Liver (tissue), 9 donors: Measurements from ENCODE around the gene NDUFA8. TPM values are rescaled to one million over a fixed set of nuclear protein-coding genes. Genes with fewer than 3 reads are reported as not detected.

Experiments used
- DNase-seq: peaks from one replicate; pipeline ENCODE4 v3.0.0-alpha.2; 2017; ENCODE audit warnings: low spot score
- H3K27ac ChIP-seq, 2 donors: one replicate each; pipeline ENCODE4 v1.7.0; 2013; ENCODE audit warnings: inconsistent platforms in 2 of 2, low read length in 2 of 2, control low read depth in 1 of 2, low read depth in 1 of 2, mild to moderate bottlenecking in 1 of 2
- H3K27me3 ChIP-seq, 4 donors: one replicate each; pipeline versions ENCODE4 v1.6.1 to v1.7.0; 2013; ENCODE audit warnings: low read length in 3 of 4, inconsistent platforms in 1 of 4, mild to moderate bottlenecking in 1 of 4, moderate library complexity in 1 of 4; ENCODE audit not compliant: control insufficient read depth in 4 of 4, insufficient read depth in 4 of 4
- H3K36me3 ChIP-seq, 4 donors: one replicate each; pipeline versions ENCODE4 v1.6.1 to v1.7.0; 2013; ENCODE audit warnings: low read length in 3 of 4, mild to moderate bottlenecking in 3 of 4, low read depth in 1 of 4, moderate library complexity in 1 of 4; ENCODE audit not compliant: control insufficient read depth in 4 of 4, insufficient read depth in 3 of 4
- H3K4me1 ChIP-seq, 4 donors: one replicate each; pipeline versions ENCODE4 v1.6.1 to v1.7.0; 2013; ENCODE audit warnings: low read length in 3 of 4, mild to moderate bottlenecking in 3 of 4, moderate library complexity in 1 of 4; ENCODE audit not compliant: control insufficient read depth in 4 of 4, insufficient read depth in 4 of 4
- H3K4me3 ChIP-seq, 3 donors: one replicate each; pipeline versions ENCODE4 v1.6.1 to v1.7.0; 2013; ENCODE audit warnings: low read length in 3 of 3, control low read depth in 1 of 3, low read depth in 1 of 3, mild to moderate bottlenecking in 1 of 3
- H3K9ac ChIP-seq, 2 donors: one replicate each; pipeline ENCODE4 v1.7.0; 2013; ENCODE audit warnings: low read length in 2 of 2, mild to moderate bottlenecking in 2 of 2, moderate library complexity in 2 of 2, control low read depth in 1 of 2, low read depth in 1 of 2
- H3K9me3 ChIP-seq, 4 donors: one replicate each; pipeline versions ENCODE4 v1.6.1 to v1.7.0; 2013; ENCODE audit warnings: low read length in 3 of 4; ENCODE audit not compliant: control insufficient read depth in 4 of 4
- EGR1 ChIP-seq, 2 donors: IDR thresholded peaks; 2 replicates each; pipeline ENCODE4 v1.6.1; 2016 to 2018; ENCODE audit warnings: antibody characterized with exemption in 2 of 2, low read depth in 2 of 2
- FOXA1 ChIP-seq: IDR thresholded peaks from 2 replicates; pipeline ENCODE4 v1.6.1; 2016; ENCODE audit warnings: antibody characterized with exemption
- FOXA2 ChIP-seq: IDR thresholded peaks from 2 replicates; pipeline ENCODE4 v1.6.1; 2016; ENCODE audit warnings: antibody characterized with exemption
- GABPA ChIP-seq, 2 donors: IDR thresholded peaks in 1 of 2; conservative IDR thresholded peaks in 1 of 2; 2 replicates each; pipeline ENCODE4 v1.6.1; 2016; ENCODE audit warnings: antibody characterized with exemption in 2 of 2, mild to moderate bottlenecking in 1 of 2, moderate library complexity in 1 of 2
- HNF4A ChIP-seq, 2 donors: conservative IDR thresholded peaks; 2 replicates each; pipeline ENCODE4 v1.6.1; 2016; ENCODE audit warnings: antibody characterized with exemption in 2 of 2, mild to moderate bottlenecking in 2 of 2
- HNF4G ChIP-seq: IDR thresholded peaks from 2 replicates; pipeline ENCODE4 v1.6.1; 2016; ENCODE audit warnings: antibody characterized with exemption
- JUND ChIP-seq, 2 donors: IDR thresholded peaks; 2 replicates each; pipeline ENCODE4 v1.6.1; 2016; ENCODE audit warnings: antibody characterized with exemption in 2 of 2
- NR2F2 ChIP-seq: IDR thresholded peaks from 2 replicates; pipeline ENCODE4 v1.6.1; 2016; ENCODE audit warnings: antibody characterized with exemption
- RAD21 ChIP-seq, 2 donors: IDR thresholded peaks; 2 replicates each; pipeline ENCODE4 v1.6.1; 2016; ENCODE audit warnings: antibody characterized with exemption in 2 of 2, mild to moderate bottlenecking in 2 of 2
- RXRA ChIP-seq, 2 donors: IDR thresholded peaks; 2 replicates each; pipeline ENCODE4 v1.6.1; 2017 to 2018; ENCODE audit warnings: antibody characterized with exemption in 2 of 2, mild to moderate bottlenecking in 1 of 2
- SP1 ChIP-seq: IDR thresholded peaks from 2 replicates; pipeline ENCODE4 v1.6.1; 2018; ENCODE audit warnings: antibody characterized with exemption, mild to moderate bottlenecking
- TAF1 ChIP-seq: conservative IDR thresholded peaks from 2 replicates; pipeline ENCODE4 v1.6.1; 2016; ENCODE audit warnings: antibody characterized with exemption, mild to moderate bottlenecking
- YY1 ChIP-seq: IDR thresholded peaks from 2 replicates; pipeline ENCODE4 v1.6.1; 2016; ENCODE audit warnings: antibody characterized with exemption, mild to moderate bottlenecking
- WGBS: extraction: QIAGEN DNeasy Blood & Tissue Kit; methylation state at CpG from one replicate; pipeline ENCODE4 v1.1.7; 2013; 5-methylcytosine and 5-hydroxymethylcytosine counted together
- polyA plus RNA-seq, 2 donors: library from polyadenylated mRNA; stranded (reverse) in 1 of 2; unstranded in 1 of 2; fragments of 200-250 nt in 1 of 2; fragments of >200 nt in 1 of 2; fragmentation: Nextera tagmentation in 1 of 2; extraction: Ambion mirVana in 1 of 2; gene quantifications; one replicate each; pipeline versions ENCODE4 v1.2.1 to v1.2.3, GENCODE V29; 2013 to 2015
- total RNA-seq, 2 donors: library from RNA; depleted of rRNA; stranded (reverse); fragments of >200 nt; gene quantifications; one replicate each; pipeline ENCODE4 v1.2.3, GENCODE V29; 2014
- TF ChIP-seq, protein P1 (sequence below): IDR thresholded peaks from 2 replicates; pipeline ENCODE4 v1.6.1; 2016; ENCODE audit warnings: antibody characterized with exemption
- TF ChIP-seq, protein P2 (sequence below): IDR thresholded peaks from 2 replicates; pipeline ENCODE4 v1.6.1; 2016; ENCODE audit warnings: antibody characterized with exemption
- TF ChIP-seq, protein P3 (sequence below): IDR thresholded peaks from 2 replicates; pipeline ENCODE4 v1.6.1; 2016; ENCODE audit warnings: antibody characterized with exemption, mild to moderate bottlenecking
- TF ChIP-seq, protein P4 (sequence below): IDR thresholded peaks from 2 replicates; pipeline ENCODE4 v1.6.1; 2016; ENCODE audit warnings: antibody characterized with exemption
- TF ChIP-seq, protein P5 (sequence below): fragments of 150-350 bp; IDR thresholded peaks from 2 replicates; pipeline ENCODE4 v1.5.1; 2017; ENCODE audit warnings: improper control_type of control experiment, low read depth, low read length; ENCODE audit not compliant: missing input control
- donor health status: healthy.
- donor health status: healthy.
- donor health status: healthy.
- donor health status: healthy.
- donor health status: healthy.

The NDUFA8 gene
- total and polyA plus RNA-seq, 4 donors: 24.9 to 51.9 (median 38.8) TPM

DNA sequence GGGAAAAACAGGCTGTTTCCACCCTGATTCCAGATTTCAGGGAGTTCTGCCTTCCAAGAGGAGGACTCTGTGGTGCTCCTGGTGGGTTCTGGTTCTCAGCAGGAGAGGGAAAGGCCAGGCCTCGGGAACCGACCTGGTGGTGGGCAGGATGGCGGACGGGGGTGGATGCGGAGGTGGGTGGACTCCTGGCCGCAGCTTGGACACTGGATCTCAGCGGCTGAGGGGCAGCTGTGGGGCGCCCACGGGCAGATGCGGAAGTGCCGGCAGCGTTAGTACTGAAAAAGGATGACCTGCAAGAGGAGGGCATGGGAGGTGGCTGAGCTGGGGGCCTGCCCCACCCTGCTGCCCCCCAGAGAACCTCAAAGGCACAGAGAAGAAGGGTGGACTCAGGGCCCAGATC lies 44.9 kb upstream of the NDUFA8 start:
- Histone ChIP-seq H3K9me3 (no peaks in the 10 kb centered on the region), H3K27me3 (peaks cover 0 to 5% (median 0%) of the 10 kb centered on the region in 4 donors), H3K4me1 (no peaks in the 10 kb centered on the region), H3K4me3 (no peak overlapping the region), H3K27ac (no peak overlapping the region), H3K36me3 (no peaks in the 10 kb centered on the region), H3K9ac (no peak overlapping the region)
- DNase-seq: no peak
- WGBS: 94% methylated on average over 12 of the region's 12 CpGs
- TF ChIP-seq, protein P1, sequence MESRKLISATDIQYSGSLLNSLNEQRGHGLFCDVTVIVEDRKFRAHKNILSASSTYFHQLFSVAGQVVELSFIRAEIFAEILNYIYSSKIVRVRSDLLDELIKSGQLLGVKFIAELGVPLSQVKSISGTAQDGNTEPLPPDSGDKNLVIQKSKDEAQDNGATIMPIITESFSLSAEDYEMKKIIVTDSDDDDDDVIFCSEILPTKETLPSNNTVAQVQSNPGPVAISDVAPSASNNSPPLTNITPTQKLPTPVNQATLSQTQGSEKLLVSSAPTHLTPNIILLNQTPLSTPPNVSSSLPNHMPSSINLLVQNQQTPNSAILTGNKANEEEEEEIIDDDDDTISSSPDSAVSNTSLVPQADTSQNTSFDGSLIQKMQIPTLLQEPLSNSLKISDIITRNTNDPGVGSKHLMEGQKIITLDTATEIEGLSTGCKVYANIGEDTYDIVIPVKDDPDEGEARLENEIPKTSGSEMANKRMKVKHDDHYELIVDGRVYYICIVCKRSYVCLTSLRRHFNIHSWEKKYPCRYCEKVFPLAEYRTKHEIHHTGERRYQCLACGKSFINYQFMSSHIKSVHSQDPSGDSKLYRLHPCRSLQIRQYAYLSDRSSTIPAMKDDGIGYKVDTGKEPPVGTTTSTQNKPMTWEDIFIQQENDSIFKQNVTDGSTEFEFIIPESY: no peak
- TF ChIP-seq, protein P2, sequence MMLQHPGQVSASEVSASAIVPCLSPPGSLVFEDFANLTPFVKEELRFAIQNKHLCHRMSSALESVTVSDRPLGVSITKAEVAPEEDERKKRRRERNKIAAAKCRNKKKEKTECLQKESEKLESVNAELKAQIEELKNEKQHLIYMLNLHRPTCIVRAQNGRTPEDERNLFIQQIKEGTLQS: no peak
- TF ChIP-seq FOXA2 (no peak), EGR1 (IDR thresholded peaks at IDR 0.05; ENCODE audit: low read depth in 2 of 2) (no peak), SP1 (no peak), YY1 (no peak), NR2F2 (no peak), TAF1 (no peak), FOXA1 (no peak), GABPA (IDR thresholded peaks at IDR 0.05 in 1 of 2, conservative IDR thresholded peaks at IDR 0.05 in 1 of 2) (no peak), HNF4G (no peak), RAD21 (IDR thresholded peaks at IDR 0.05) (no peak), RXRA (IDR thresholded peaks at IDR 0.05) (no peak), JUND (IDR thresholded peaks at IDR 0.05) (no peak), HNF4A (conservative IDR thresholded peaks at IDR 0.05) (no peak)
- TF ChIP-seq, protein P3, sequence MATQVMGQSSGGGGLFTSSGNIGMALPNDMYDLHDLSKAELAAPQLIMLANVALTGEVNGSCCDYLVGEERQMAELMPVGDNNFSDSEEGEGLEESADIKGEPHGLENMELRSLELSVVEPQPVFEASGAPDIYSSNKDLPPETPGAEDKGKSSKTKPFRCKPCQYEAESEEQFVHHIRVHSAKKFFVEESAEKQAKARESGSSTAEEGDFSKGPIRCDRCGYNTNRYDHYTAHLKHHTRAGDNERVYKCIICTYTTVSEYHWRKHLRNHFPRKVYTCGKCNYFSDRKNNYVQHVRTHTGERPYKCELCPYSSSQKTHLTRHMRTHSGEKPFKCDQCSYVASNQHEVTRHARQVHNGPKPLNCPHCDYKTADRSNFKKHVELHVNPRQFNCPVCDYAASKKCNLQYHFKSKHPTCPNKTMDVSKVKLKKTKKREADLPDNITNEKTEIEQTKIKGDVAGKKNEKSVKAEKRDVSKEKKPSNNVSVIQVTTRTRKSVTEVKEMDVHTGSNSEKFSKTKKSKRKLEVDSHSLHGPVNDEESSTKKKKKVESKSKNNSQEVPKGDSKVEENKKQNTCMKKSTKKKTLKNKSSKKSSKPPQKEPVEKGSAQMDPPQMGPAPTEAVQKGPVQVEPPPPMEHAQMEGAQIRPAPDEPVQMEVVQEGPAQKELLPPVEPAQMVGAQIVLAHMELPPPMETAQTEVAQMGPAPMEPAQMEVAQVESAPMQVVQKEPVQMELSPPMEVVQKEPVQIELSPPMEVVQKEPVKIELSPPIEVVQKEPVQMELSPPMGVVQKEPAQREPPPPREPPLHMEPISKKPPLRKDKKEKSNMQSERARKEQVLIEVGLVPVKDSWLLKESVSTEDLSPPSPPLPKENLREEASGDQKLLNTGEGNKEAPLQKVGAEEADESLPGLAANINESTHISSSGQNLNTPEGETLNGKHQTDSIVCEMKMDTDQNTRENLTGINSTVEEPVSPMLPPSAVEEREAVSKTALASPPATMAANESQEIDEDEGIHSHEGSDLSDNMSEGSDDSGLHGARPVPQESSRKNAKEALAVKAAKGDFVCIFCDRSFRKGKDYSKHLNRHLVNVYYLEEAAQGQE: no peak
- TF ChIP-seq, protein P4, sequence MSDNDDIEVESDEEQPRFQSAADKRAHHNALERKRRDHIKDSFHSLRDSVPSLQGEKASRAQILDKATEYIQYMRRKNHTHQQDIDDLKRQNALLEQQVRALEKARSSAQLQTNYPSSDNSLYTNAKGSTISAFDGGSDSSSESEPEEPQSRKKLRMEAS: no peak
- TF ChIP-seq, protein P5, sequence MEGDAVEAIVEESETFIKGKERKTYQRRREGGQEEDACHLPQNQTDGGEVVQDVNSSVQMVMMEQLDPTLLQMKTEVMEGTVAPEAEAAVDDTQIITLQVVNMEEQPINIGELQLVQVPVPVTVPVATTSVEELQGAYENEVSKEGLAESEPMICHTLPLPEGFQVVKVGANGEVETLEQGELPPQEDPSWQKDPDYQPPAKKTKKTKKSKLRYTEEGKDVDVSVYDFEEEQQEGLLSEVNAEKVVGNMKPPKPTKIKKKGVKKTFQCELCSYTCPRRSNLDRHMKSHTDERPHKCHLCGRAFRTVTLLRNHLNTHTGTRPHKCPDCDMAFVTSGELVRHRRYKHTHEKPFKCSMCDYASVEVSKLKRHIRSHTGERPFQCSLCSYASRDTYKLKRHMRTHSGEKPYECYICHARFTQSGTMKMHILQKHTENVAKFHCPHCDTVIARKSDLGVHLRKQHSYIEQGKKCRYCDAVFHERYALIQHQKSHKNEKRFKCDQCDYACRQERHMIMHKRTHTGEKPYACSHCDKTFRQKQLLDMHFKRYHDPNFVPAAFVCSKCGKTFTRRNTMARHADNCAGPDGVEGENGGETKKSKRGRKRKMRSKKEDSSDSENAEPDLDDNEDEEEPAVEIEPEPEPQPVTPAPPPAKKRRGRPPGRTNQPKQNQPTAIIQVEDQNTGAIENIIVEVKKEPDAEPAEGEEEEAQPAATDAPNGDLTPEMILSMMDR: no peak
